ENCODE results near the gene MCFD2. TPM values are rescaled to one million over a fixed set of nuclear protein-coding genes. Genes with fewer than 3 reads are reported as not detected.

Gene MCFD2
- total RNA-seq, 1 donor from 2014 or later = 104 TPM

DNA sequence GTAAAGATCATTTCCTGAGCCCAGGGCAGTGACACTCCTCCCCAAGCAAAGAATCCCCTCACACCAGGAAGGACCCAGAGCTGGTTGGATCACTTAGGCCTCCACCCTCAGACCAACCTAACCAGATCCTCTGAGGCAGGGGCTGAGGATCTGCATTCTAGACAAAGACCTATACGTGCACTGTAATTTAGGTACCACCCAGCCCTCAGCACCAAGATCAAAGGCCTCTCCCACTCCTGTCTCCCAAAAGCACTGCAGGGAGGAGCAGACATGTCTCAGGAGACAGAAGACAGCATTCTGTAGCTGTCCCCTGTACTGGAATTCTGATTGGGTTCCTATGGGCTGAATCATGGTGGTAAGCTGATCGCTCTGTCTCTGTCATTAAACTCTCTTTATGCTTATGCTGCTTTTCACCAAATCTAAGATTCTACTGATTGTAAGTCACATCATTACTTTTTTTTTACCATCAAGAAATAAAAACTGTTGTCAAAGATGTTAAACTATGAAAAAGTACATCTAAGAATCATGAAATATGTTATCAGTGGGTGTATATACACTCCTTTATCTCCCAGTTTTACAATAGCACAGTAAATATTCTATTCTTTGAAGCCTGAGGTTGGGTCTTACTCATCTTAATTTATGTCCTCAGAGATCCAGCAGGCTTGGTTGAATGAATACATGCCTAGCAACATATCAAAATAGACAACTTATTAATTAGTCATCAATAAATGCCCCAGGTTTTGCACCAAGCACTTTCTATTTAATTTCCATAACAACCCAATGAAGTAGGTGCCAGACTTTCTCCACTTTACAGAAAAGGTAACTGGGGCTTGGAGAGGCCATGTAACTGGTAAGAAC lies 28.3 kb downstream of the MCFD2 start:
- TF ChIP-seq, protein P1, sequence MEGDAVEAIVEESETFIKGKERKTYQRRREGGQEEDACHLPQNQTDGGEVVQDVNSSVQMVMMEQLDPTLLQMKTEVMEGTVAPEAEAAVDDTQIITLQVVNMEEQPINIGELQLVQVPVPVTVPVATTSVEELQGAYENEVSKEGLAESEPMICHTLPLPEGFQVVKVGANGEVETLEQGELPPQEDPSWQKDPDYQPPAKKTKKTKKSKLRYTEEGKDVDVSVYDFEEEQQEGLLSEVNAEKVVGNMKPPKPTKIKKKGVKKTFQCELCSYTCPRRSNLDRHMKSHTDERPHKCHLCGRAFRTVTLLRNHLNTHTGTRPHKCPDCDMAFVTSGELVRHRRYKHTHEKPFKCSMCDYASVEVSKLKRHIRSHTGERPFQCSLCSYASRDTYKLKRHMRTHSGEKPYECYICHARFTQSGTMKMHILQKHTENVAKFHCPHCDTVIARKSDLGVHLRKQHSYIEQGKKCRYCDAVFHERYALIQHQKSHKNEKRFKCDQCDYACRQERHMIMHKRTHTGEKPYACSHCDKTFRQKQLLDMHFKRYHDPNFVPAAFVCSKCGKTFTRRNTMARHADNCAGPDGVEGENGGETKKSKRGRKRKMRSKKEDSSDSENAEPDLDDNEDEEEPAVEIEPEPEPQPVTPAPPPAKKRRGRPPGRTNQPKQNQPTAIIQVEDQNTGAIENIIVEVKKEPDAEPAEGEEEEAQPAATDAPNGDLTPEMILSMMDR (IDR thresholded peaks at IDR 0.05) = no peak
- no peak for ATAC-seq
- no peaks in the 10 kb centered on the region for H3K36me3 ChIP-seq
- no peaks in the 10 kb centered on the region for H3K27me3 ChIP-seq
- H3K27ac ChIP-seq = no peak overlapping the region
- intact Hi-C loops (cut with DNase I) = no loop called here
- H3K9me3 ChIP-seq = no peaks in the 10 kb centered on the region
- peaks cover under 1% of the 10 kb centered on the region for H3K4me1 ChIP-seq
- H3K4me3 ChIP-seq = no peak overlapping the region
- DNase-seq = no peak

DNA sequence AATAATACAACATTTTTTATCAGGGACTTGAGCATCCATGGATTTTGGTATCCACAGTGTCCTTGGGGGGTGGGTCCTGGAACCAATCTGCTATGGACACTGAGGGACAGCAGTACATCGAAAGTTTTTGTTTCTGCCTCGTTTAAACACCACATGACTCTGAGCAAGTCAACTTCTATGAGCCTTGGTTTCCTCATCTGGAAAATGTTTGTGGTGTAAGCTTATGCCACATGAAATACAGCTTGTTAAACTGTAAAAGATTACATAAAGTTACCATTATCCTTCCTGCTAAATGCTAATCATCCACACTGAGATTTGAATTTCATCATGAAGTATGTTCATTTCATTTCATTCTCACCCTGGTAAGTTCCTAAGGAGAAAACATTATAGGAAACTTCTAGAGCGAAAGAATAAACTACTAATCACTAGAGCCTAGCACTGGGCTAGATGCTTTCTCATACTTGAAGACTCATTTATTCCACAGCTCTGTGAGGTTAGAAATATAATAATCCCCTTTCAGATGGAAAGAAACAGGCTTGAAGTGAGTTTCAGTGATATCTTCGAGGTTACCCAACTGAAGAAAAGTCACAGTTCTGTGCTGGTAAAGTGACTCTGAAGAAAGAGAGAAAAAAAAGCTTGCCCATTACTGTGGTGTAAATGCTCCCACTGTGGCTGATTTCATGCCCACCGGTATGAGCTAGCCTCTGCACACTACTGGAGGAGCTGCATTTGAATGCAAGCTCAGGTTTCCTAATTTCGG lies 29.2 kb downstream of the MCFD2 start:
- Histone ChIP-seq H3K27me3 (no peaks in the 10 kb centered on the region), H3K4me1 (peaks cover 8% of the 10 kb centered on the region), H3K27ac (no peak overlapping the region), H3K9me3 (no peaks in the 10 kb centered on the region), H3K36me3 (no peaks in the 10 kb centered on the region), H3K4me3 (no peak overlapping the region)
- intact Hi-C loops (cut with DNase I) = no loop called here
- DNase-seq (no peak), ATAC-seq (no peak)
- TF ChIP-seq, protein P1 (IDR thresholded peaks at IDR 0.05) = no peak

DNA sequence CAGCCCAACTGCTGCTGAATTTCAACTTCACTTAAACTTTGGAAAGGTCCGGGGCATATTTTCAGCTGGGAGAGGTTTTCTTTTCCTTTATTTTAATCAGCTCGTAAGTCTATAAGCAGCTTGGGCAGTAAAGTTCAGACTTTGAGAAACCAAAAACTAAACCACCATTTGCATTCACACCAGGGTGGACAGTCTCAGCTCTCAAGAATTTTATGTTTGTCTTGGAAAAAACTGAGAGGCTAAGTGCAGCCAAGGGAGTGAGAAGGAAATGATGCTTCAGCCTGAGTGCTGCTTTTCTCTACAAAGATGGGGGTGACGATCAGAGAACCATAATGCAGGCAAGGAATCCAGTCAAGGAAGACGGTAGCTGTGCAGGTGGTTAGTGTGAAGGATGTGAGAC lies 30.2 kb downstream of the MCFD2 start:
- intact Hi-C loops (cut with DNase I) = no loop called here
- no peak overlapping the region for H3K27ac ChIP-seq

DNA sequence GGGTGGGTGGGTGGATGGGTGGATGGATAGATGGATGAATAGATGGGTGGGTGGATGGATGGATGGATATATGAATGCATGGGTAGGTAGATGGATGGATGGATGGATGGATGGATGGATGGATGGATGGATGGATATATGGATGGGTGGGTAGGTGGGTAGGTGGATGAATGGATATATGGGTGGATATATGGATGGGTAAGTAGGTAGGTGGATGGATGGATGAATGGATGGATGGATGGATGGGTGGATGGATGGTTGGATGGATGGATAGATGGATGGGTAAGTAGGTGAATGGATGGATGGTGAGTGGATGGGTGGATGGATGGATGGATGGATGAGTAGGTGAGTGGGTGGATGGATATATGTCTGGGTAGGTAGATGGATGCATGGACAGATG lies 36.1 kb downstream of the MCFD2 start:
- TF ChIP-seq, protein P1 (IDR thresholded peaks at IDR 0.05) = no peak
- Histone ChIP-seq H3K4me1 (peaks cover 31% of the 10 kb centered on the region), H3K9me3 (no peaks in the 10 kb centered on the region), H3K27ac (no peak overlapping the region), H3K27me3 (no peaks in the 10 kb centered on the region), H3K36me3 (no peaks in the 10 kb centered on the region), H3K4me3 (no peak overlapping the region)
- ATAC-seq = no peak
- intact Hi-C loops (cut with DNase I) = loop anchor here (10.0 kb wide), 1 partner anchor 65 kb away; no protein-coding TSS in a partner anchor
- DNase-seq = no peak

More for the DNA sequence above, 30.2 kb downstream of the MCFD2 start:
- ATAC-seq (no peak), DNase-seq (no peak)
- Histone ChIP-seq H3K27me3 (no peaks in the 10 kb centered on the region), H3K4me1 (peaks cover 8% of the 10 kb centered on the region), H3K9me3 (no peaks in the 10 kb centered on the region), H3K4me3 (no peak overlapping the region), H3K36me3 (no peaks in the 10 kb centered on the region)
- TF ChIP-seq, protein P1 (IDR thresholded peaks at IDR 0.05) = no peak

DNA sequence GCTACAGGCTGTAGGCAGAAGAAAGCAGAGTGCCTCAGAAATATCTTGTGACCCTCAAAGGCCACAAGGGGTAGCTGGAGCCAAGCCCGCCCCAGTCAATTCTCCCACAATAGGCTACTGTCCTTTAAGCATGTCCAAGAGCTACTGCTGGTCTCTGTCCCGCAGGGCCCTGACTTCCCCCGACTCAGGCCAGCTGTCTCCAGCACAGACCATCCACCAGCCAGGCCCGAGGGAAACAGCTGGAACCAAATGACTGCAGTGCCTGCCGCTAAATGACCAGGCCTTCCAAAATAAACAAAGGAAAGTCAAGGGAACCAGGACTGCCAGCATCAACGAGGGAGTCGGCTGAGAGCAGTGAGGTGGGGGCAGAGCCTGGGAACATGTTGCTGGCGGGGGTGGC lies 36.7 kb downstream of the MCFD2 start:
- no peaks in the 10 kb centered on the region for H3K9me3 ChIP-seq
- H3K4me3 ChIP-seq = no peak overlapping the region
- peaks cover 34% of the 10 kb centered on the region for H3K4me1 ChIP-seq
- H3K27ac ChIP-seq = peak overlapping the region; percentile 11
- H3K27me3 ChIP-seq = no peaks in the 10 kb centered on the region
- ATAC-seq (peak; percentile 53), DNase-seq (no peak)
- TF ChIP-seq, protein P1 (IDR thresholded peaks at IDR 0.05) = no peak
- intact Hi-C loops (cut with DNase I) = loop anchor here (10.0 kb wide), 1 partner anchor 64 kb away; no protein-coding TSS in a partner anchor
- H3K36me3 ChIP-seq = no peaks in the 10 kb centered on the region

Measured in upper lobe of right lung (tissue), 1 donor.